ENCODE measurements around the gene TRAF3.

Gene TRAF3

DNA sequence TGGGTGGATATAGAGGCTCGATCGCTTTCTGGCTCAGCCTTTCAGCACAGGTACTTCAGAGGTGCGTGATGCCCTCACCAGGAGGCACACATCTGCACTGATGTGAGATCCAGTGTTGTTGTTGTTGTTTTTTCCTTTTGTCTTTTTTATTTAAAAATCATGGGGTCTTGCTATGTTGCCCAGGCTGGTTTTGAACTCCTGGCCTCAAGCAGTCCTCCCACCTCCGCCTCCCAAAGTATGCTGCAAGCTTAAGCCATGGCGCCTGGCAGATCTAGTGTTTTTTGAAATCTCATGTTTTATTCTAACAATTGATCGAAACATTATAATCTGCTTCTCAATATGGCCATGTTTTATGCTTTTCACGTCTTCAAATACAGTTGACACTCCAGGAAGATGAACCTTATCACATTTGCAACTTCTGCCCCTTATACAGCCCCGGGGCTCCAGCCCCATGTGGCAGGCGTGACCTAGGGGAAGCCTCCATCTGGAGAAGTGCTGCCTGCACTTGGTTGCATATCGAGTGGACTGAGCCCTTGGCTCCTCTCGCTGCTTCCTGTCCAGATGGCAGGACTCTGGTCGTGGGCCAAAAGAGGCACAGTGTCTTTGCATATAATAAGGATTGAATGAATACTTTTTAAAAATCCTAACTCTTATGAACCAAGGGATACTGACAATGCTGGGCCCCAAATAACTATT lies 71.7 kb downstream of the TRAF3 start:
- H3K36me3 ChIP-seq (ENCODE audit: control insufficient read depth in 1 of 2, insufficient read depth in 2 of 2, low read length in 2 of 2), result no peaks in the 10 kb centered on the region
- no peak overlapping the region for H3K4ac ChIP-seq (ENCODE audit: low read depth, low read length)
- no peak overlapping the region for H2BK5ac ChIP-seq (ENCODE audit: low read depth, low read length, poor library complexity)
- no peak overlapping the region for H4K12ac ChIP-seq (ENCODE audit: low read depth, low read length)
- H2BK120ac ChIP-seq (ENCODE audit: insufficient read depth, low read length, poor library complexity), result no peak overlapping the region
- no peak overlapping the region for H3K27ac ChIP-seq (ENCODE audit: low read depth, low read length)
- H3K14ac ChIP-seq (ENCODE audit: low read length), result no peak overlapping the region
- no peak overlapping the region for H3K4me3 ChIP-seq (ENCODE audit: low read depth, low read length)
- H4K91ac ChIP-seq (ENCODE audit: low read depth, low read length), result no peak overlapping the region
- no peak overlapping the region for H2AFZ ChIP-seq (ENCODE audit: insufficient read depth, low read length, poor library complexity)
- no CpG with 5 or more reads among the region's 12 CpGs for WGBS (ENCODE audit: extremely low coverage, insufficient coverage, insufficient read length)
- DNase-seq, result no peak
- no peak overlapping the region for H3K18ac ChIP-seq (ENCODE audit: low read length)
- no peak overlapping the region for H2BK12ac ChIP-seq (ENCODE audit: low read length)
- H3K27me3 ChIP-seq (ENCODE audit: insufficient read depth, low read length), result no peaks in the 10 kb centered on the region
- H3K4me2 ChIP-seq (ENCODE audit: low read length), result no peak overlapping the region
- H2AK5ac ChIP-seq (ENCODE audit: low read length), result no peak overlapping the region
- peaks cover 2% of the 10 kb centered on the region for H3K79me2 ChIP-seq (ENCODE audit: control insufficient read depth, insufficient read depth, low read length, poor library complexity)
- H3K9ac ChIP-seq (ENCODE audit: low read length), result no peak overlapping the region
- H4K8ac ChIP-seq (ENCODE audit: low read depth, low read length), result no peak overlapping the region
- no peak overlapping the region for H3K23ac ChIP-seq (ENCODE audit: low read length)
- no peaks in the 10 kb centered on the region for H3K9me3 ChIP-seq (ENCODE audit: insufficient read depth, low read depth, low read length)
- H3K79me1 ChIP-seq (ENCODE audit: low read length), result no peaks in the 10 kb centered on the region
- no peaks in the 10 kb centered on the region for H3K4me1 ChIP-seq (ENCODE audit: control insufficient read depth in 1 of 2, insufficient read depth in 2 of 2, low read length in 2 of 2)

- no peak overlapping the region for H2BK12ac ChIP-seq (ENCODE audit: low read length)
- no peak overlapping the region for H3K4me3 ChIP-seq (ENCODE audit: low read depth, low read length)
- no peak overlapping the region for H4K12ac ChIP-seq (ENCODE audit: low read depth, low read length)
- H3K9me3 ChIP-seq (ENCODE audit: insufficient read depth, low read depth, low read length), result no peaks in the 10 kb centered on the region
- no peak overlapping the region for H3K4me2 ChIP-seq (ENCODE audit: low read length)
- no peak overlapping the region for H3K4ac ChIP-seq (ENCODE audit: low read depth, low read length)
- H2AFZ ChIP-seq (ENCODE audit: insufficient read depth, low read length, poor library complexity), result no peak overlapping the region
- H3K4me1 ChIP-seq (ENCODE audit: control insufficient read depth in 1 of 2, insufficient read depth in 2 of 2, low read length in 2 of 2), result no peaks in the 10 kb centered on the region
- no peak overlapping the region for H2BK120ac ChIP-seq (ENCODE audit: insufficient read depth, low read length, poor library complexity)
- H3K79me1 ChIP-seq (ENCODE audit: low read length), result no peaks in the 10 kb centered on the region
- no peaks in the 10 kb centered on the region for H3K36me3 ChIP-seq (ENCODE audit: control insufficient read depth in 1 of 2, insufficient read depth in 2 of 2, low read length in 2 of 2)
- no peak overlapping the region for H3K23ac ChIP-seq (ENCODE audit: low read length)
- peaks cover 2% of the 10 kb centered on the region for H3K79me2 ChIP-seq (ENCODE audit: control insufficient read depth, insufficient read depth, low read length, poor library complexity)
- H3K14ac ChIP-seq (ENCODE audit: low read length), result no peak overlapping the region
- no peak overlapping the region for H2AK5ac ChIP-seq (ENCODE audit: low read length)
- H3K9ac ChIP-seq (ENCODE audit: low read length), result no peak overlapping the region
- no peak overlapping the region for H3K18ac ChIP-seq (ENCODE audit: low read length)
- WGBS (ENCODE audit: extremely low coverage, insufficient coverage, insufficient read length), result no CpG with 5 or more reads among the region's 6 CpGs
- no peak for DNase-seq
- H3K27ac ChIP-seq (ENCODE audit: low read depth, low read length), result no peak overlapping the region
- no peak overlapping the region for H4K8ac ChIP-seq (ENCODE audit: low read depth, low read length)
- no peaks in the 10 kb centered on the region for H3K27me3 ChIP-seq (ENCODE audit: insufficient read depth, low read length)
- H4K91ac ChIP-seq (ENCODE audit: low read depth, low read length), result no peak overlapping the region
- no peak overlapping the region for H2BK5ac ChIP-seq (ENCODE audit: low read depth, low read length, poor library complexity)
These were observed 72.5 kb downstream of the TRAF3 start for GRCh38 chr14:102849526-102850379.

DNA sequence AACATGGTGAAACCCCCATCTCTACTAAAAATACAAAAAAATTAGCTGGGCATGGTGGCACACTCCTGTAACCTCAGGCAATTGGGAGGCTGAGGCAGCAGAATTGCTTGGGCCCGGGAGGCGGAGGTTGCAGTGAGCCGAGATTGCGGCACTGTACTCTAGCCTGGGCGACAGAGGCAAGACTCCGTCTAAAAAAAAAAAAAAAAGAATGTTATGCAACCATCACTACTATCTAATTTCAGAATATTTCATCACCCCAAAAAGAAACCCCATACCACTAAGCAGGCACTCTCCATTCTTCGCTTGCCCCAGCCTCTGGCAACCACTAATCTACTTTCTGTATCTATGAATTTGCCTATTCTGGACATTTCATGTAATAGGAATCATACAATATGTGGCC lies 76.4 kb downstream of the TRAF3 start:
- WGBS (ENCODE audit: extremely low coverage, insufficient coverage, insufficient read length), result no CpG with 5 or more reads among the region's 7 CpGs
- H3K4ac ChIP-seq (ENCODE audit: low read depth, low read length), result no peak overlapping the region
- no peak overlapping the region for H2BK12ac ChIP-seq (ENCODE audit: low read length)
- no peaks in the 10 kb centered on the region for H3K9me3 ChIP-seq (ENCODE audit: insufficient read depth, low read depth, low read length)
- H3K14ac ChIP-seq (ENCODE audit: low read length), result no peak overlapping the region
- H2AK5ac ChIP-seq (ENCODE audit: low read length), result no peak overlapping the region
- H2BK120ac ChIP-seq (ENCODE audit: insufficient read depth, low read length, poor library complexity), result no peak overlapping the region
- H4K12ac ChIP-seq (ENCODE audit: low read depth, low read length), result no peak overlapping the region
- no peak overlapping the region for H3K23ac ChIP-seq (ENCODE audit: low read length)
- no peak overlapping the region for H2AFZ ChIP-seq (ENCODE audit: insufficient read depth, low read length, poor library complexity)
- H3K79me2 ChIP-seq (ENCODE audit: control insufficient read depth, insufficient read depth, low read length, poor library complexity), result peaks cover 2% of the 10 kb centered on the region
- H3K4me3 ChIP-seq (ENCODE audit: low read depth, low read length), result no peak overlapping the region
- no peak overlapping the region for H4K8ac ChIP-seq (ENCODE audit: low read depth, low read length)
- H3K4me2 ChIP-seq (ENCODE audit: low read length), result no peak overlapping the region
- no peak overlapping the region for H4K91ac ChIP-seq (ENCODE audit: low read depth, low read length)
- H2BK5ac ChIP-seq (ENCODE audit: low read depth, low read length, poor library complexity), result no peak overlapping the region
- no peak overlapping the region for H3K18ac ChIP-seq (ENCODE audit: low read length)
- no peak overlapping the region for H3K27ac ChIP-seq (ENCODE audit: low read depth, low read length)
- H3K9ac ChIP-seq (ENCODE audit: low read length), result no peak overlapping the region
- H3K4me1 ChIP-seq (ENCODE audit: control insufficient read depth in 1 of 2, insufficient read depth in 2 of 2, low read length in 2 of 2), result no peaks in the 10 kb centered on the region
- H3K36me3 ChIP-seq (ENCODE audit: control insufficient read depth in 1 of 2, insufficient read depth in 2 of 2, low read length in 2 of 2), result no peaks in the 10 kb centered on the region
- H3K27me3 ChIP-seq (ENCODE audit: insufficient read depth, low read length), result no peaks in the 10 kb centered on the region
- no peak for DNase-seq
- no peaks in the 10 kb centered on the region for H3K79me1 ChIP-seq (ENCODE audit: low read length)

DNA sequence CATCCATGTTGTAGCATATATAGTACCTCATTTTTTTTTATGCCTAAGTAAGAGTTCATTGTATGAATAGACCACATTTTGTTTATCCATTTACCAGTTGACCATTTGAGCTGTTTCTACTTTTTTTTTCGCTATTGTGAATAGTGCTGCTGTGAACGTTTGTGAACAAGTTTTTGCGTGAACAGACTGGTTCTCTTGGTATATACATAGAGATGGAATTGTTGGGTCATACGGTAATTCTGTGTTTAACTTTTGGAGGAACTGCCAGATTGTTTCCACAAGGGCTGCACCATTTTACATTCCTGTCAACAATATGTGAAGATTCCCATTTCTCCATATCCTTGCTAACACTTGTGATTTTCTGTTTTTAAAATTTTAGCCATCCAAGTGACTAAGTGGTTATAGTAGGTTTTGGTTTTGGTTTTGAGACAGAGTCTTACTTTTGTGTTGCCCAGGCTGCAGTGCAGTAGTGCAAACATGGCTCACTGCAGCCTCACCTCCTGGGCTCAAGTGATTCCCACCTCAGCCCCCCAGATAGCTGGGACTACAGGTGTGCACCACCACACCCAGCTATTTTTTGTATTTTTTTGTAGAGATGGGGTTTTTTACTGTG lies 76.9 kb downstream of the TRAF3 start:
- H2BK12ac ChIP-seq (ENCODE audit: low read length), result no peak overlapping the region
- H3K79me1 ChIP-seq (ENCODE audit: low read length), result no peaks in the 10 kb centered on the region
- no CpG with 5 or more reads among the region's 4 CpGs for WGBS (ENCODE audit: extremely low coverage, insufficient coverage, insufficient read length)

More for the DNA sequence above, 76.9 kb downstream of the TRAF3 start:
- Histone ChIP-seq H3K14ac (ENCODE audit: low read length) (no peak overlapping the region), H3K23ac (ENCODE audit: low read length) (no peak overlapping the region), H3K18ac (ENCODE audit: low read length) (no peak overlapping the region), H4K91ac (ENCODE audit: low read depth, low read length) (no peak overlapping the region), H2BK5ac (ENCODE audit: low read depth, low read length, poor library complexity) (no peak overlapping the region), H3K4ac (ENCODE audit: low read depth, low read length) (no peak overlapping the region), H3K27me3 (ENCODE audit: insufficient read depth, low read length) (no peaks in the 10 kb centered on the region), H2AFZ (ENCODE audit: insufficient read depth, low read length, poor library complexity) (no peak overlapping the region), H4K12ac (ENCODE audit: low read depth, low read length) (no peak overlapping the region), H2BK120ac (ENCODE audit: insufficient read depth, low read length, poor library complexity) (no peak overlapping the region), H3K36me3 (ENCODE audit: control insufficient read depth in 1 of 2, insufficient read depth in 2 of 2, low read length in 2 of 2) (no peaks in the 10 kb centered on the region), H3K4me3 (ENCODE audit: low read depth, low read length) (no peak overlapping the region), H2AK5ac (ENCODE audit: low read length) (no peak overlapping the region), H4K8ac (ENCODE audit: low read depth, low read length) (no peak overlapping the region), H3K4me2 (ENCODE audit: low read length) (no peak overlapping the region), H3K4me1 (ENCODE audit: control insufficient read depth in 1 of 2, insufficient read depth in 2 of 2, low read length in 2 of 2) (no peaks in the 10 kb centered on the region), H3K9ac (ENCODE audit: low read length) (no peak overlapping the region), H3K9me3 (ENCODE audit: insufficient read depth, low read depth, low read length) (no peaks in the 10 kb centered on the region), H3K79me2 (ENCODE audit: control insufficient read depth, insufficient read depth, low read length, poor library complexity) (peaks cover 2% of the 10 kb centered on the region), H3K27ac (ENCODE audit: low read depth, low read length) (no peak overlapping the region)
- no peak for DNase-seq
